HEK293 (cell line): ENCODE measurements around the gene KAT2B.

Experiments used
- CTCF ChIP-seq: fragments of 450-650 bp; formaldehyde crosslinking; IDR thresholded peaks from 2 replicates; pipeline ENCODE4 v1.5.1; 2016; ENCODE audit warnings: missing biosample characterization, missing genetic modification characterization
- GLI4 ChIP-seq: fragments of 450-650 bp; formaldehyde crosslinking; IDR thresholded peaks from 2 replicates; pipeline ENCODE4 v1.5.1; 2016; ENCODE audit warnings: missing biosample characterization, missing genetic modification characterization
- HOXA7 ChIP-seq: sonication (generic); formaldehyde crosslinking; IDR thresholded peaks from 2 replicates; pipeline ENCODE4 v1.8.1; 2022; ENCODE audit warnings: missing genetic modification reagents, borderline replicate concordance
- SALL2 ChIP-seq: fragments of 450-650 bp; formaldehyde crosslinking; IDR thresholded peaks from 2 replicates; pipeline ENCODE4 v1.5.0; 2017; ENCODE audit warnings: missing biosample characterization, mild to moderate bottlenecking, missing genetic modification characterization, borderline replicate concordance
- TCF7L2 ChIP-seq: IDR thresholded peaks from 2 replicates; pipeline ENCODE4 v1.6.1; 2011; ENCODE audit warnings: low read depth, mild to moderate bottlenecking, inconsistent platforms, low read length, moderate library complexity, borderline replicate concordance
- ZNF184 ChIP-seq: fragments of 450-650 bp; IDR thresholded peaks from 2 replicates; pipeline ENCODE4 v1.5.1; 2018; ENCODE audit warnings: missing biosample characterization, mild to moderate bottlenecking, missing genetic modification characterization
- ZNF274 ChIP-seq, 2 experiments: fragments of 200-500 bp in 1 of 2; fragments of 450-650 bp in 1 of 2; sonication (Bioruptor generic) in 1 of 2; formaldehyde crosslinking in 1 of 2; IDR thresholded peaks; 2 replicates each; pipeline versions ENCODE4 v1.5.1 to v1.6.1; 2014 to 2016; ENCODE audit warnings: borderline replicate concordance in 1 of 2, inconsistent platforms in 1 of 2, low read length in 1 of 2, missing biosample characterization in 1 of 2, missing genetic modification characterization in 1 of 2
- ZNF654 ChIP-seq: fragments of 450-650 bp; formaldehyde crosslinking; IDR thresholded peaks from 2 replicates; pipeline ENCODE4 v1.5.1; 2016; ENCODE audit warnings: low read depth, missing biosample characterization, missing genetic modification characterization
- ZNF785 ChIP-seq: fragments of 450-650 bp; formaldehyde crosslinking; IDR thresholded peaks from 2 replicates; pipeline ENCODE4 v1.5.1; 2016; ENCODE audit warnings: missing biosample characterization, missing genetic modification characterization
- TF ChIP-seq, protein P1 (sequence below): fragments of 450-650 bp; formaldehyde crosslinking; IDR thresholded peaks from 2 replicates; pipeline ENCODE4 v1.5.1; 2017; ENCODE audit warnings: missing biosample characterization, mild to moderate bottlenecking, missing genetic modification characterization, moderate library complexity
- TF ChIP-seq, protein P2 (sequence below): fragments of 450-650 bp; formaldehyde crosslinking; IDR thresholded peaks from 2 replicates; pipeline ENCODE4 v1.5.1; 2016; ENCODE audit warnings: missing biosample characterization, missing genetic modification characterization

DNA sequence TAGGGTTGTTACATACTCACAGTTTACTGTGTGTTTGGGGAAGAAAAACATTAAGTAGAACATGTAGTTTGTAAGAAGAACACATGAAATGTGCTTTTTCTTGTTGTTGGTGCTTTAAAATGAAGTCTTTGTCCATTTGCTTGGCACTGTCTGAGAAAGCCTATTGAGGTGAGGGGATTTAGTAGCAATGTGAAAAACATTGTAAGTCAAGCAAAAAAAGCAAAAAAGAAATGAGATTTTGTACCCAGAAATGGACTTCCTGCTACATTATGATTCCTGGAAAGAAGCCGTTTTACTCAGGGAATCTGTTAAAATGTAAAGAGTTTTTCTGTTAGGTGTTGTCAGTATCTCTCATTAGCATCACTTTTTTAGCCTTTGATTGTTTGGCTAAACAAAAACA lies 59.9 kb downstream of the KAT2B start:
- TF ChIP-seq CTCF (tag by site-specific recombination) (no peak), GLI4 (tag by site-specific recombination) (no peak), ZNF785 (no peak), SALL2 (tag by site-specific recombination) (no peak), HOXA7 (CRISPR knock-in tag) (no peak), ZNF184 (tag by site-specific recombination) (no peak), ZNF274 (IDR thresholded peaks at IDR 0.05; ENCODE audit: low read length) (no peak), ZNF274 (tag by site-specific recombination; IDR thresholded peaks at IDR 0.05; ENCODE audit: borderline replicate concordance) (no peak), TCF7L2 (no peak), ZNF654 (tag by site-specific recombination) (no peak)
- TF ChIP-seq, protein P1, sequence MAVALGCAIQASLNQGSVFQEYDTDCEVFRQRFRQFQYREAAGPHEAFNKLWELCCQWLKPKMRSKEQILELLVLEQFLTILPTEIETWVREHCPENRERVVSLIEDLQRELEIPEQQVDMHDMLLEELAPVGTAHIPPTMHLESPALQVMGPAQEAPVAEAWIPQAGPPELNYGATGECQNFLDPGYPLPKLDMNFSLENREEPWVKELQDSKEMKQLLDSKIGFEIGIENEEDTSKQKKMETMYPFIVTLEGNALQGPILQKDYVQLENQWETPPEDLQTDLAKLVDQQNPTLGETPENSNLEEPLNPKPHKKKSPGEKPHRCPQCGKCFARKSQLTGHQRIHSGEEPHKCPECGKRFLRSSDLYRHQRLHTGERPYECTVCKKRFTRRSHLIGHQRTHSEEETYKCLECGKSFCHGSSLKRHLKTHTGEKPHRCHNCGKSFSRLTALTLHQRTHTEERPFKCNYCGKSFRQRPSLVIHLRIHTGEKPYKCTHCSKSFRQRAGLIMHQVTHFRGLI (tag by site-specific recombination): no peak
- TF ChIP-seq, protein P2, sequence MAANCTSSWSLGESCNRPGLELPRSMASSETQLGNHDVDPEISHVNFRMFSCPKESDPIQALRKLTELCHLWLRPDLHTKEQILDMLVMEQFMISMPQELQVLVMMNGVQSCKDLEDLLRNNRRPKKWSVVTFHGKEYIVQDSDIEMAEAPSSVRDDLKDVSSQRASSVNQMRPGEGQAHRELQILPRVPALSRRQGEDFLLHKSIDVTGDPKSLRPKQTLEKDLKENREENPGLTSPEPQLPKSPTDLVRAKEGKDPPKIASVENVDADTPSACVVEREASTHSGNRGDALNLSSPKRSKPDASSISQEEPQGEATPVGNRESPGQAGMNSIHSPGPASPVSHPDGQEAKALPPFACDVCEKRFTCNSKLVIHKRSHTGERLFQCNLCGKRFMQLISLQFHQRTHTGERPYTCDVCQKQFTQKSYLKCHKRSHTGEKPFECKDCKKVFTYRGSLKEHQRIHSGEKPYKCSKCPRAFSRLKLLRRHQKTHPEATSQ: no peak
